Large intestine (tissue), 3 donors: ENCODE results near the gene PADI2. TPM values are rescaled to one million over a fixed set of nuclear protein-coding genes. Genes with fewer than 3 reads are reported as not detected.

ENCODE experiments used
- DNase-seq, 2 donors: peaks; one replicate each; pipeline versions ENCODE4 v3.0.0 to v3.0.0-alpha.2; 2013
- H3K27ac ChIP-seq: one replicate; pipeline ENCODE4 v1.5.1; 2013; ENCODE audit warnings: low read length
- H3K27me3 ChIP-seq: 2 replicates; pipeline ENCODE4 v1.6.1; 2013; ENCODE audit warnings: low read length; ENCODE audit not compliant: control insufficient read depth, insufficient read depth
- H3K36me3 ChIP-seq: 2 replicates; pipeline ENCODE4 v1.6.1; 2013; ENCODE audit warnings: low read length; ENCODE audit not compliant: control insufficient read depth, insufficient read depth
- H3K4me1 ChIP-seq: one replicate; pipeline ENCODE4 v1.6.1; 2013; ENCODE audit warnings: low read length; ENCODE audit not compliant: control insufficient read depth, insufficient read depth
- H3K4me3 ChIP-seq: one replicate; pipeline ENCODE4 v1.5.1; 2013; ENCODE audit warnings: low read length
- H3K9me3 ChIP-seq: one replicate; pipeline ENCODE4 v1.6.1; 2013; ENCODE audit warnings: mild to moderate bottlenecking, low read depth, low read length, moderate library complexity; ENCODE audit not compliant: control insufficient read depth
- WGBS: methylation state at CpG from one replicate; pipeline ENCODE4 v1.1.5; 2013; ENCODE audit warnings: low lambda C conversion rate; ENCODE audit not compliant: insufficient coverage; 5-methylcytosine and 5-hydroxymethylcytosine counted together
- polyA plus RNA-seq: library from polyadenylated mRNA; unstranded; fragments of 120-200 nt; gene quantifications from one replicate; pipeline ENCODE4 v1.2.1, GENCODE V29; 2013

Gene PADI2
- polyA plus RNA-seq, 1 donor: 19.3 TPM

DNA sequence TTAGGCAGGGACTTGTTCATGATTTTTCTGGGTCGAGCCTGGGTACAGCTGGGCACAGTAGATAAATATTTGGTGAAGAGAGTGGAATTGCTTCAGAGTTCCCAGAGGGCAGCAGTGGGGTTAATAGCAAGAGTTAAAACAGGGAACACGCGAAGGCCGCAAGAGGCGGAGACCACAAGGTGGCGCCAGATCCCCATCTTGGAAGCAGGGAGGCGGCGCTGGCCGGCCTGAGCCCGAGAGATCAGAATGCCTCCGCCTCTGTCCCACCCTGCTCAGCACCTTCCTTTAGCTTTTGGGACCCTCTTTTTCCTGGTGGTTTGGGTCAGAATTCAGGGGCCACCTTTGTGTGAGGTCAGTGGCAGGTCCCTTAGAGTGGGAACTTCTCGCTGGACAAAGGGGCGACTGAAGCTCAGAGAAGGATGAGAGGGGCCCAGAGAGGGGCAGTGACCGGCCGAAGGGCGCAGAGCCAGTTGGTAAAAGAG is 6.5 kb upstream of the PADI2 start:
- peaks cover 24% of the 10 kb centered on the region for H3K4me1 ChIP-seq
- no CpG with 5 or more reads among the region's 16 CpGs for WGBS
- H3K27ac ChIP-seq: no peak overlapping the region
- H3K27me3 ChIP-seq: no peaks in the 10 kb centered on the region
- DNase-seq: peak; percentile 68 to 72
- no peak overlapping the region for H3K4me3 ChIP-seq
- H3K9me3 ChIP-seq: no peaks in the 10 kb centered on the region
- no peaks in the 10 kb centered on the region for H3K36me3 ChIP-seq

GRCh38 chr1:17123196-17124045 is 4.2 kb upstream of the PADI2 start:
- 100% methylated on average over 1 of the region's 14 CpGs for WGBS
- no peak overlapping the region for H3K4me3 ChIP-seq
- peaks cover 30% of the 10 kb centered on the region for H3K4me1 ChIP-seq
- H3K27ac ChIP-seq: peak overlapping the region; percentile 9
- no peaks in the 10 kb centered on the region for H3K9me3 ChIP-seq
- no peak for DNase-seq
- peaks cover 8% of the 10 kb centered on the region for H3K27me3 ChIP-seq
- no peaks in the 10 kb centered on the region for H3K36me3 ChIP-seq

DNA sequence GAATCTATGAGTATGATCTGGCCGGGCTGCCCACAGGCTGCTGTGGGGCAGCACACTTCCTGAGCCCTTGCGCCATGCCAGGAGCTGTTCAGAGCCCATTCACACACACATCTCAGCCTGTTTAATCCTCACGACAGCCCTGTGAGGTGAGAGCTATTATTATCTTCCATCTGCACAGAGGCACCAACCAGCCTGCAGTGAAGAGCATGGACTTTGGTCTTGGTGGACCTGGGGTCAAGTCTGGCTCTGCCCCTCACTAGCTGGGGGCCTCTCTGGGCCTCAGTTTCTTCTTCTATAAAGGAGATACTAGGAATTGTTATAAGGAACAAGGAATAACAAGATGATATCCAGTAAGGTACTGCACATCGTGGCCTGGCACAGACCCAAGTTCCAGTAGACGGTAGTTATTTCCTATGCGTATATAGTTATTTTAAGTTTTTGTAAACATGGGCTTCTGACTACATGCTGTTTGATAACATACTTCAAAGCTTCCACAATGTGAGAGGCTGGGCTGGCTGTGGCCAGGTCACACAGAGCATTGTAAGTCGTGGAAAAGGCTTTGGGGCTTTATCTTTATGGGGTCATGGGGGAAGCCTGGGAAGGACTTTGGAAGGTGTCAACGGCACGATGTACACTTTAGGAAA is 3.4 kb upstream of the PADI2 start:
- Histone ChIP-seq H3K9me3 (no peaks in the 10 kb centered on the region), H3K27ac (peak overlapping the region; percentile 9), H3K36me3 (no peaks in the 10 kb centered on the region), H3K4me1 (peaks cover 32% of the 10 kb centered on the region), H3K4me3 (no peak overlapping the region), H3K27me3 (peaks cover 15% of the 10 kb centered on the region)
- peak; percentile 57 to 78 for DNase-seq
- no CpG with 5 or more reads among the region's 9 CpGs for WGBS

GRCh38 chr1:17121881-17122280 is 2.6 kb upstream of the PADI2 start:
- WGBS: no CpG with 5 or more reads among the region's 8 CpGs
- DNase-seq: no peak
- peaks cover 35% of the 10 kb centered on the region for H3K4me1 ChIP-seq
- H3K36me3 ChIP-seq: no peaks in the 10 kb centered on the region
- peaks cover 15% of the 10 kb centered on the region for H3K27me3 ChIP-seq
- no peaks in the 10 kb centered on the region for H3K9me3 ChIP-seq
- H3K4me3 ChIP-seq: no peak overlapping the region
- H3K27ac ChIP-seq: peak overlapping the region; percentile 3

- Histone ChIP-seq H3K4me1 (peaks cover 35% of the 10 kb centered on the region), H3K4me3 (no peak overlapping the region), H3K36me3 (no peaks in the 10 kb centered on the region), H3K27me3 (peaks cover 15% of the 10 kb centered on the region), H3K27ac (no peak overlapping the region), H3K9me3 (no peaks in the 10 kb centered on the region)
- WGBS: no CpG with 5 or more reads among the region's 23 CpGs
- no peak for DNase-seq
Observed at GRCh38 chr1:17120962-17121837, 1.9 kb upstream of the PADI2 start.

- Histone ChIP-seq H3K4me3 (no peak overlapping the region), H3K36me3 (no peaks in the 10 kb centered on the region), H3K9me3 (no peaks in the 10 kb centered on the region), H3K27me3 (peaks cover 15% of the 10 kb centered on the region), H3K4me1 (peaks cover 35% of the 10 kb centered on the region), H3K27ac (no peak overlapping the region)
- DNase-seq: no peak
- WGBS: no CpG with 5 or more reads among the region's 5 CpGs
Observed at GRCh38 chr1:17120481-17120877, 1.2 kb upstream of the PADI2 start.

DNA sequence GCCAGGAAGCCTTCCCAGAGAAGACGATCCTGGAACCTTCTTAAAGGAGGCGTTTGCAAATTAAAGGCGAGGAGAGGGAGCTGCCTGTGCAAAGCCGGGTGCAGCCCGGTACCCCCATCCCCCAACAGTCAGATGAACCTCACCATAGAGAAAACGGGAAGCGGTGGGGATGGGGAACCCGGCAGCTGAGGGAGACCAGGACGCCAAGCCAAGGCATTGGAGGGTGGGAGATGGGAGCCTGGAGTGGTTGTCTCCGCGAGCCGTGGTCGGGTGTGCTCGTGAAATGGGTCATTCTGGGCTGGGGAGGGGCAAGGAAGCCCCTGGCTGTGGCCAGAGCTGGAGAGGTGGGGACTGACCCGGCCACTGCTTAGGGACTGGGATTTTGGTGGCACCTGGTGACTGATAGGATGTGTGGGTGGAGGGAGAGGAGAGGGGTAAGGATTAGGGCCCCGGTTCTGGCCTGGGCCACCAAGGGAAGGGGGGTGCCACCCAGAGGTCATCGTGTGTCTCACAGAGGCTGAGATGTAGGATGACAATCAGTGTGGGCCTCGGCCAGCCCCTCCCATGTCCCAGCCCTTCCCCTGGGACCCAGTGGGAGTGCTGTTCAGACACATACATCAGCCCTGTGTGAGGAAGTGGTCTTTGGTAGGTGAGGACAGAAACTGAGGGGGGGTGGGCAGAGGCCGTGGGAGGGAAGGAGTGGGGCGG is 676 bp upstream of the PADI2 start:
- Histone ChIP-seq H3K27ac (no peak overlapping the region), H3K4me3 (no peak overlapping the region), H3K9me3 (no peaks in the 10 kb centered on the region), H3K27me3 (peaks cover 15% of the 10 kb centered on the region), H3K36me3 (no peaks in the 10 kb centered on the region), H3K4me1 (peaks cover 35% of the 10 kb centered on the region)
- WGBS: no CpG with 5 or more reads among the region's 20 CpGs
- DNase-seq: no peak

DNA sequence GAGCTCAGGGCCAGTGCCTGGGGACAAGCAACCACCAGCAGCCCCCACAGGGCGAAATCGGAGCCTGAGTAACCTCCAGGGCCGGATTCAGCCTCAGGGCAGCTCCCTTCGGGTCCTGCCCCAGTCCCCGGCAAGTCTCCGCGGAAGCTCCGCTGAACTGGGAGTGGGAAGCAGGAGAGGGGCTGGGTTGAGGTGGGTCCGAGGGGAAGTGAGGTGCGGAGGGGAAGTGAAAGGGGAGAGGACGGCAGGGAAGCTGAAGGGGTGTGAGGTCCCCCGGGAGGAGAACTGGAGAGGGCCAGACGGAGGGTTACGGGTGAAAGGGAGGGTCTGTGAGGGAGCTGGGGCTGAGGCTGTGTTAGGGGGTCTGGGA is 560 bp downstream of the PADI2 start:
- DNase-seq: peak in 1 of 2 donors; percentile 22
- Histone ChIP-seq H3K4me3 (peak overlapping the region; percentile 72), H3K4me1 (peaks cover 40% of the 10 kb centered on the region), H3K27ac (no peak overlapping the region), H3K36me3 (no peaks in the 10 kb centered on the region), H3K9me3 (no peaks in the 10 kb centered on the region), H3K27me3 (peaks cover 15% of the 10 kb centered on the region)
- WGBS: 12% methylated on average over 3 of the region's 14 CpGs

- DNase-seq: no peak
- WGBS: no CpG with 5 or more reads among the region's 7 CpGs
- no peak overlapping the region for H3K27ac ChIP-seq
- no peaks in the 10 kb centered on the region for H3K9me3 ChIP-seq
- peaks cover 15% of the 10 kb centered on the region for H3K27me3 ChIP-seq
- H3K4me1 ChIP-seq: peaks cover 44% of the 10 kb centered on the region
- H3K4me3 ChIP-seq: peak overlapping the region; percentile 72
- H3K36me3 ChIP-seq: no peaks in the 10 kb centered on the region
Observed at GRCh38 chr1:17118268-17118667, 983 bp downstream of the PADI2 start.
